Hematopoietic multipotent progenitor cell treated with erythropoietin and hydrocortisone succinate and interleukin-3 and kit ligand, for 6 days (in vitro differentiated cells): ENCODE measurements around the gene UBE2U.
"Not testable (repeated sequence)": the region's sequence is repeated elsewhere in the genome, so short reads cannot be mapped to it uniquely, and the experiment has no call there.

Experiments used
- DNase-seq: peaks from one replicate; pipeline ENCODE4 v3.0.0-alpha.2; 2015

UBE2U gene

GRCh38 chr1:64242895-64243756 lies 39.7 kb downstream of the UBE2U start:
- DNase-seq, result peak; percentile 75

- DNase-seq, result no peak
These were observed 40.3 kb downstream of the UBE2U start for GRCh38 chr1:64243757-64244080.

- DNase-seq, result peak; percentile 10
These were observed 42.1 kb downstream of the UBE2U start for GRCh38 chr1:64245495-64245894.

GRCh38 chr1:64246294-64246917 lies 43.0 kb downstream of the UBE2U start:
- DNase-seq, result peak; percentile 75

GRCh38 chr1:64248065-64248464 lies 44.6 kb downstream of the UBE2U start:
- DNase-seq, result no peak

- DNase-seq, result not testable (repeated sequence)
These were observed 47.0 kb downstream of the UBE2U start for GRCh38 chr1:64250472-64250871.

- DNase-seq, result no peak
These were observed 48.5 kb downstream of the UBE2U start for GRCh38 chr1:64251971-64252370.

GRCh38 chr1:64257233-64257632 lies 53.8 kb downstream of the UBE2U start:
- not testable (repeated sequence) for DNase-seq

GRCh38 chr1:64258444-64258843 lies 55.0 kb downstream of the UBE2U start:
- DNase-seq, result not testable (repeated sequence)

- no peak for DNase-seq
These were observed 59.9 kb downstream of the UBE2U start for GRCh38 chr1:64263335-64263734.

- DNase-seq, result no peak
These were observed 60.4 kb downstream of the UBE2U start for GRCh38 chr1:64263856-64264255.

- no peak for DNase-seq
These were observed 61.7 kb downstream of the UBE2U start for GRCh38 chr1:64265141-64265540.

- DNase-seq, result no peak
These were observed 63.6 kb downstream of the UBE2U start for GRCh38 chr1:64266991-64267390.

- peak; percentile 91 for DNase-seq
These were observed 65.5 kb downstream of the UBE2U start for GRCh38 chr1:64268653-64269557.

- no peak for DNase-seq
These were observed 66.1 kb downstream of the UBE2U start for GRCh38 chr1:64269558-64269884.

GRCh38 chr1:64280001-64280400 lies 76.6 kb downstream of the UBE2U start:
- no peak for DNase-seq

GRCh38 chr1:64282351-64282750 lies 78.9 kb downstream of the UBE2U start:
- peak; percentile 24 for DNase-seq

- no peak for DNase-seq
These were observed 83.6 kb downstream of the UBE2U start for GRCh38 chr1:64287071-64287470.

GRCh38 chr1:64290420-64290819 lies 87.0 kb downstream of the UBE2U start:
- no peak for DNase-seq

- DNase-seq, result no peak
These were observed 88.5 kb downstream of the UBE2U start for GRCh38 chr1:64291931-64292330.

- no peak for DNase-seq
These were observed 89.0 kb downstream of the UBE2U start for GRCh38 chr1:64292399-64292798.

GRCh38 chr1:64293820-64294219 lies 90.4 kb downstream of the UBE2U start:
- no peak for DNase-seq

- no peak for DNase-seq
These were observed 91.7 kb downstream of the UBE2U start for GRCh38 chr1:64295136-64295535.

GRCh38 chr1:64295561-64295960 lies 92.1 kb downstream of the UBE2U start:
- no peak for DNase-seq
